ENCODE measurements around the gene VAMP2. TPM values are rescaled to one million over a fixed set of nuclear protein-coding genes. Genes with fewer than 3 reads are reported as not detected.

VAMP2 gene
- polyA plus RNA-seq, 2 of the 4 experiments (the other 2 are of a cell fraction) = 19.2 to 21.7 TPM

- TF ChIP-seq SMC3 (IDR thresholded peaks at IDR 0.05) (no peak), MAFK (IDR thresholded peaks at IDR 0.05; ENCODE audit: partially characterized antibody) (peak; percentile 26), HDAC2 (IDR thresholded peaks at IDR 0.05) (no peak), KDM5A (IDR thresholded peaks at IDR 0.05) (no peak), RAD21 (conservative IDR thresholded peaks at IDR 0.05 in 1 of 2, IDR thresholded peaks at IDR 0.05 in 1 of 2) (no peak)
- Histone ChIP-seq H3K4me1 (peaks cover 27% of the 10 kb centered on the region), H3K4me2 (peak overlapping the region; percentile 88), H3K4me3 (peak overlapping the region; percentile 43), H3K9me3 (no peaks in the 10 kb centered on the region), H3K27ac (peak overlapping the region; percentile 50 to 58; a peak in 5 of 6 replicates)
- 20% methylated on average over 7 of the region's 7 CpGs for WGBS (ENCODE audit: missing lambda C conversion rate)
- no peak for DNase-seq (ENCODE audit: low read depth in 1 of 2, low spot score in 1 of 2)
- no peak for FAIRE-seq
- ChIA-PET POLR2A (interaction anchor here (0.6 to 4.9 kb wide), 8 partner anchors 9 to 83 kb away, joined by 3 to 25 read pairs (median 3); partner anchors contain the start of genes HES7 and PER1), CTCF (interaction anchor here (0.5 to 26.5 kb wide), 31 partner anchors 10 to 451 kb away, joined by 3 to 601 read pairs (median 5); partner anchors contain the start of genes ALOXE3, HES7, PER1 and TMEM107)
- ATAC-seq = peak; percentile 0; a peak in 1 of 6 replicates
Observed at GRCh38 chr17:8138374-8138671, 24.4 kb downstream of the VAMP2 start.

GRCh38 chr17:8137645-8138373 is 24.9 kb downstream of the VAMP2 start:
- ChIA-PET POLR2A (interaction anchor here (0.6 to 4.9 kb wide), 11 partner anchors 9 to 39 kb away, joined by 3 to 25 read pairs (median 3); partner anchors contain the start of genes HES7 and PER1), CTCF (interaction anchor here (0.6 to 26.5 kb wide), 27 partner anchors 9 to 450 kb away, joined by 3 to 601 read pairs (median 5); partner anchors contain the start of genes ALOXE3, HES7, PER1 and TMEM107)
- TF ChIP-seq ELK1 (IDR thresholded peaks at IDR 0.05; ENCODE audit: low read depth, low read length) = no peak
- Histone ChIP-seq H3K9me3 (no peaks in the 10 kb centered on the region), H3K4me3 (peak overlapping the region; percentile 43), H3K4me2 (peak overlapping the region; percentile 88), H3K4me1 (peaks cover 28% of the 10 kb centered on the region), H3K27ac (peak overlapping the region; percentile 50 to 58; a peak in 5 of 6 replicates)
- FAIRE-seq (no peak), DNase-seq (ENCODE audit: low read depth in 1 of 2, low spot score in 1 of 2) (no peak), ATAC-seq (no peak)
- WGBS (ENCODE audit: missing lambda C conversion rate) = 49% methylated on average over 21 of the region's 21 CpGs

GRCh38 chr17:8133941-8134340 is 28.8 kb downstream of the VAMP2 start:
- DNase-seq (ENCODE audit: low read depth in 1 of 2, low spot score in 1 of 2) = no peak
- H3K27ac ChIP-seq = peak overlapping the region; percentile 35 to 64; a peak in 5 of 6 replicates
- no peaks in the 10 kb centered on the region for H3K9me3 ChIP-seq
- FAIRE-seq = no peak
- no peak for TF ChIP-seq FOSL2 (IDR thresholded peaks at IDR 0.05)
- peak; percentile 80 for TF ChIP-seq FOSL2 (CRISPR knock-in tag; IDR thresholded peaks at IDR 0.05)
- no peak for TF ChIP-seq HOXB13 (CRISPR knock-in tag; IDR thresholded peaks at IDR 0.05; ENCODE audit: low read depth)
- ATAC-seq = no peak
- 34% methylated on average over 4 of the region's 4 CpGs for WGBS (ENCODE audit: missing lambda C conversion rate)
- peaks cover 30% of the 10 kb centered on the region for H3K4me1 ChIP-seq
- H3K4me2 ChIP-seq = peak overlapping the region; percentile 16
- ChIA-PET CTCF (interaction anchor here (0.9 to 26.5 kb wide), 9 partner anchors 11 to 167 kb away, joined by 3 to 601 read pairs (median 4); partner anchors contain the start of genes ALOXE3, HES7, PER1 and VAMP2), POLR2A (interaction anchor here (1.0 to 1.2 kb wide), 4 partner anchors 10 to 39 kb away, joined by 3 to 4 read pairs (median 3); partner anchors contain the start of gene HES7)
- H3K4me3 ChIP-seq = no peak overlapping the region

GRCh38 chr17:8133399-8133798 is 29.3 kb downstream of the VAMP2 start:
- Histone ChIP-seq H3K4me1 (peaks cover 30% of the 10 kb centered on the region), H3K9me3 (no peaks in the 10 kb centered on the region), H3K27ac (peak overlapping the region; percentile 35 to 64; a peak in 5 of 6 replicates), H3K4me3 (no peak overlapping the region), H3K4me2 (peak overlapping the region; percentile 16; the same call in 2 of the 3 replicates)
- no peak; a peak in 3 of 6 replicates for ATAC-seq
- 79% methylated on average over 12 of the region's 12 CpGs for WGBS (ENCODE audit: missing lambda C conversion rate)
- ChIA-PET POLR2A (interaction anchor here (1.0 to 1.2 kb wide), 3 partner anchors 9 to 40 kb away, joined by 3 to 4 read pairs (median 3); partner anchors contain the start of gene HES7), CTCF (interaction anchor here (0.6 to 26.5 kb wide), 8 partner anchors 10 to 168 kb away, joined by 3 to 601 read pairs (median 4); partner anchors contain the start of genes ALOXE3, HES7, PER1 and VAMP2)
- FAIRE-seq = no peak
- TF ChIP-seq POLR2AphosphoS2 (conservative IDR thresholded peaks at IDR 0.05; ENCODE audit: low read length) (no peak), ESRRA (IDR thresholded peaks at IDR 0.05; ENCODE audit: borderline replicate concordance, low read length) (no peak), PBX3 (IDR thresholded peaks at IDR 0.05) (no peak), POLR2A (IDR thresholded peaks at IDR 0.05; ENCODE audit: low read length) (no peak), GATA3 (IDR thresholded peaks at IDR 0.05; ENCODE audit: borderline replicate concordance) (no peak), BCL3 (IDR thresholded peaks at IDR 0.05) (no peak)
- no peak for DNase-seq (ENCODE audit: low read depth in 1 of 2, low spot score in 1 of 2)
